GM06990 (cell line): ENCODE results near the gene CHCHD6.

Experiments used
- DNase-seq: peaks from one replicate; pipeline ENCODE4 v3.0.0-alpha.2; 2011; ENCODE audit not compliant: insufficient read length; ENCODE audit errors: extremely low read depth
- H3K27me3 ChIP-seq: replicated peaks from 2 replicates; pipeline ENCODE4 v1.6.0; 2011; ENCODE audit warnings: low read length; ENCODE audit not compliant: control insufficient read depth, insufficient read depth
- H3K36me3 ChIP-seq: 2 replicates; pipeline ENCODE4 v1.5.1; 2011; ENCODE audit warnings: low read length; ENCODE audit not compliant: control insufficient read depth, insufficient read depth
- H3K4me3 ChIP-seq: replicated peaks from 2 replicates; pipeline ENCODE4 v1.5.1; 2011; ENCODE audit warnings: low read depth, mild to moderate bottlenecking, control low read depth, low read length
- TF ChIP-seq, protein P1 (sequence below): IDR thresholded peaks from 2 replicates; pipeline ENCODE4 v1.5.1; 2011; ENCODE audit warnings: low read length, control low read depth, mild to moderate bottlenecking, inconsistent platforms; ENCODE audit not compliant: insufficient read depth, poor library complexity, severe bottlenecking

CHCHD6 gene

DNA sequence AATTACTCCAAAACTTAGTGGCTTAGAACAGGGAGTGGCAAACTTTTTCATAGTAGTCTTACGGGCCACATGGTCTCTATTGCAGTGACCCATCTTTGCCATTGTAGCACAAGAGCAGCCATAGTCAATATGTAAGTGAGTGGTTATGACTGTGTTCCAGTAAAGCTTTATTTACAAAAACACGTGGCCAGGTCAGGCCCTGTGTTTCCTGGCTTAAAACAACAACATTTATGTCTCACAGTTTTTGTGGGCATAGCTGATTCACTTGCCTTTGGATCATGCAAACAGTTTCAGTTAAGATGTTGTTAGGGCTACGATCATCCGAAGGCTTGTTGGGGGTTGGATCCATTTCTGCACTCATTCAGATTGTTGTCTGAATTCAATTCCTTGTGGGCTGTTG is 103.8 kb downstream of the CHCHD6 start:
- Histone ChIP-seq H3K36me3 (no peaks in the 10 kb centered on the region), H3K4me3 (no peak overlapping the region), H3K27me3 (no peaks in the 10 kb centered on the region)
- DNase-seq: no peak
- TF ChIP-seq, protein P1, sequence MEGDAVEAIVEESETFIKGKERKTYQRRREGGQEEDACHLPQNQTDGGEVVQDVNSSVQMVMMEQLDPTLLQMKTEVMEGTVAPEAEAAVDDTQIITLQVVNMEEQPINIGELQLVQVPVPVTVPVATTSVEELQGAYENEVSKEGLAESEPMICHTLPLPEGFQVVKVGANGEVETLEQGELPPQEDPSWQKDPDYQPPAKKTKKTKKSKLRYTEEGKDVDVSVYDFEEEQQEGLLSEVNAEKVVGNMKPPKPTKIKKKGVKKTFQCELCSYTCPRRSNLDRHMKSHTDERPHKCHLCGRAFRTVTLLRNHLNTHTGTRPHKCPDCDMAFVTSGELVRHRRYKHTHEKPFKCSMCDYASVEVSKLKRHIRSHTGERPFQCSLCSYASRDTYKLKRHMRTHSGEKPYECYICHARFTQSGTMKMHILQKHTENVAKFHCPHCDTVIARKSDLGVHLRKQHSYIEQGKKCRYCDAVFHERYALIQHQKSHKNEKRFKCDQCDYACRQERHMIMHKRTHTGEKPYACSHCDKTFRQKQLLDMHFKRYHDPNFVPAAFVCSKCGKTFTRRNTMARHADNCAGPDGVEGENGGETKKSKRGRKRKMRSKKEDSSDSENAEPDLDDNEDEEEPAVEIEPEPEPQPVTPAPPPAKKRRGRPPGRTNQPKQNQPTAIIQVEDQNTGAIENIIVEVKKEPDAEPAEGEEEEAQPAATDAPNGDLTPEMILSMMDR: no peak

DNA sequence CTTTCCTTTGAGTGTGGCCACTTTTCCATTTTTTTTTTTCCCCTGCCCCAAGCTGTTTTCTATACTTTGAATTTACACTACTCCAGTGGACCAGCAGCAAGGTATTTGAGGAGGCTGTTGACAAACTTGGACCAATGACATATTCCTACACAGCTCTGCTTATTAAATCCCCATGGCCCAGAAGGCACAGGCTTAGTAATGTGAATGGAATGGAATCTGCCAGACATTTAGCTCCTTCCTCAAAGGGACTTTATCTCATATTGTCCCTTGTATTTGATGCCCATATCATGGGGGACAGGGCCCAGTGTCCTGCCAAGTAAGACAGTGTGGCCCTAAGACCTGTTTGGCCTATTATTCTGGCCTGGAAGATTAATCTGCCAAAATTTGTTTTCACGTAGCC is 107.5 kb downstream of the CHCHD6 start:
- H3K27me3 ChIP-seq: no peaks in the 10 kb centered on the region

DNA sequence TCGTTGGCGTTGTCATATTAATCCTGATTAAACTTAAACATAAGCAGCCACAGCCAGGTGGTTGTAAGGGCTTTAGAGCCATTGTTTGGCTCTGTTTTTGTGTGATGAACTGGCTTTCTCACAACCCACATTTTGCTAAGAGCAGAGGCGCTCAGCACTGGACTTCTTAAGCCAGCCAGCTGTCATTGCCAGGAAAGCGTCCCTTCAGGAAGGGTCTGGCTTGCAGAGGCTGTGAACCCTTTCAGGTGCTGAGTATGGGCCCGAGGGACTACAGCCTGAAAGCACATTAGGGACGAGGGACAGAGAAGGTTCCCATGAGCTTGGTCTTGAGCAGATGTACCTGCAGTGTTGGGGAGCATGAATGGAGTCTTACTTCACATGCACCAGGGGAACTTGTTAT is 112.3 kb downstream of the CHCHD6 start:
- TF ChIP-seq, protein P1: no peak
- no peak overlapping the region for H3K4me3 ChIP-seq
- DNase-seq: no peak
- no peaks in the 10 kb centered on the region for H3K27me3 ChIP-seq
- H3K36me3 ChIP-seq: no peaks in the 10 kb centered on the region

More for the DNA sequence above, 107.5 kb downstream of the CHCHD6 start:
- Histone ChIP-seq H3K4me3 (no peak overlapping the region), H3K36me3 (no peaks in the 10 kb centered on the region)
- no peak for DNase-seq
- TF ChIP-seq, protein P1: no peak

DNA sequence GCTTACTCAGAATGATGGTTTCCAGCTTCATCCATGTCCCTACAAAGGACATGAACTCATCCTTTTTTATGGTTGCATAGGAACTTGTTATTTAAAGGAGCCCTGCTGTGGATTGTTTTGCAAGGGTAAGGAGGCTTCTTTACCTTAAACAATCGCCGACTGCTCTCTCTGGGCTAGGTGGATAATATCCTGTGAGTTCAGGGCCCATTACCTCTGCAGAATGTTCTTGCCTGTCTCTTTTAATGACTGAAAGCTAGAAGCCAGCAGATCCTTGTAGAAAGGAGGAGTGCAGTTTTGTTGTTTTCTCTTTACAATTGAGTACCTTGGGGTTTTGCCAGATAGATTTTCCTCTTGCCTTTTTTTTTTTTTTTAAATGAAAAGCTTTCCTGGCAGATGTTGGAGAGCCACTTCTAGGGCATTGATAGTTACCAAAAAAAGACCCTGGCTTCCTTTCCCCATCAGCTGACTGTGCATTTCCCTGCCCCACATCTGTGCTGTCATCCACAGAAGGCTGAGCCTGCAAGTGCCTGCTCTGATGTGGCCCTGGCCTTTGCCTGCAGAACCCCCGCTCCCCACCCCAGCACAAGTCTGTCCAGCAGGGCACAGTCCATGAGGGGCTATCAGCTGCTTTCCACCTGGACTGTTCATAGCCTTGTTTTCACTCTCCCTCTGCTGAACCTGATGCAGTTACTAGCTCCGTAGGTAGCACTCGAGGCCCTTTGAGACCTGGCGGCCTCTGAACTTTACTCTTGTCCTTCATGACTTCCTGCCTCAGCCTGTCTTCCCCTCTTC is 113.1 kb downstream of the CHCHD6 start:
- TF ChIP-seq, protein P1: no peak
- H3K4me3 ChIP-seq: no peak overlapping the region
- no peak for DNase-seq
- H3K36me3 ChIP-seq: no peaks in the 10 kb centered on the region
- no peaks in the 10 kb centered on the region for H3K27me3 ChIP-seq

DNA sequence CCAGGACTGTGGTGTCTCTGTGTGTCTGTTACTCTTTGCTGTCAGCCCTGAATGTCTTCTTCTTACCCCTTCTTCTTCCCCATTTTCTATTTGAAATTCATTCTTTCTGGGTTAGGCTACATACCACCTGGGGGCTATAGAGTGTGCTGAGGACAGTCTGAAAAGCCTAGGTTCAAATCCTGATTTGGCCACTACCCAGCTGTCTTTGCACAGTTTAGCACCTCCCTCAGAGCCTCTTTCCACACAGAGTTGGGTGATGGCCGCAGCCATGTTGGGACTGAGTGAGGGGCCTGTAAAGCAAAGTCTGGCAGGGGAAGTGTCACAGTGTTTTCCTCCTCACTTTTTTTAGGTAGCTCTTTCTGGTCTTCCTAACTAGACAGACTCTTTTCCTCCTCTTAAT is 113.7 kb downstream of the CHCHD6 start:
- TF ChIP-seq, protein P1: no peak
- Histone ChIP-seq H3K4me3 (no peak overlapping the region), H3K36me3 (no peaks in the 10 kb centered on the region), H3K27me3 (no peaks in the 10 kb centered on the region)
- DNase-seq: no peak
